NCI-H2107 (cell line): ENCODE data around the gene RBM17.
"Not testable (repeated sequence)": the region's sequence is repeated elsewhere in the genome, so short reads cannot be mapped to it uniquely, and the experiment has no call there.

Experiments
- DNase-seq: peaks from one replicate; lab custom pipeline; 2025; lab: John Stamatoyannopoulos, UW

The RBM17 gene

GRCh38 chr10:6136215-6137201 is 47.7 kb downstream of the RBM17 start:
- DNase-seq = no peak

DNA sequence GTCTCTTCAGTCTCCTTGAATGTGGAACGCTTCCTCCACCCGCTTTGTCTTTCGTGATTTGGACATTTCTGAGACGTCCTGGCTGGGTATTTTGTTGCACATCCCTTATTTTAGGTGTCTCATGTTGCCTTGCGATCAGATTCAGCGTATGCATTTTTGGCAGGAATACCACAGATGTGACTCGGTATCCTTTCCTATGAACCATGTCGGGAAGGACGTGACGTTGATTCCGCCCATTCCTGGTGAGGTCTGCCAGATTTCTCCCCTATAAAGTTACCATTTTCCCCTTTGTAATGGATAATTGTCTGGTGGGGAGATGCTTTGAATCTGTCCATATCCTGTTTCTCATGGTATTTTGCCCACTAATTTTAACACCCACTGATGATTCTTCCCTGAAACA is 49.6 kb downstream of the RBM17 start:
- DNase-seq = no peak

GRCh38 chr10:6139470-6139869 is 50.6 kb downstream of the RBM17 start:
- DNase-seq = no peak

DNA sequence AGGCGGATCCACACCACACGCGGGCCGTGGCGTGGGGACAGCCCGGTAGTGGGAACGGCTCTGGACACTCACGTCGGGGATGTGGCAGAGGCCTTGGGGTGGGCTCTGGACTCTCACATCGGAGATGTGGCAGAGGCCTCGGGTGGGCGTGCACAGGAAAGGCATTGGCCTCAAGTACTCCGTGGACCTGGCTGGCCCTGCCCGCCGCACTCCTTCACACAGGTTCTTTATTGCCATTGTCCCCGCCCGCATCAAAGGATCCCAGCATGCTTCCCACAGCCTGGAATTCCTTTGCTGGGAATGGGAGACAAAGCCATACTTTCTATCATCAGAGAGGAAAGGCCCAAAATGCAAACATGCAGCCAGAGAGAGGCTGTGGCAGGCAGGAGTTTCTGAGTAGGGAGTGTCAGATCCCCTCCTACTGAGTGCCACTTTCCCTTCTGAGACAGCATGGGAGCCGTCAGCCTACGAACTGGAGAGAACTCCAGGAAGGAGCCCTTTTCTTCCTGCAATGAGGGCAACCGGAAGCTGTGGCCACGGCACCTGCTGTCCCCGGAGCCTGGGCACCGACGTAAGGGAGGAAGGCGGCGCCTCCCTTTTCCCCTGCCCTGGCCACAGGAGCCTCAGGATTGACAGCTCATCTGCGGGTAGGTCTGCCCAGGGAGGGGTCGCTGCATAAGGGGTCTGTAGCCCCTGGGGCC is 51.5 kb downstream of the RBM17 start:
- no peak for DNase-seq

DNA sequence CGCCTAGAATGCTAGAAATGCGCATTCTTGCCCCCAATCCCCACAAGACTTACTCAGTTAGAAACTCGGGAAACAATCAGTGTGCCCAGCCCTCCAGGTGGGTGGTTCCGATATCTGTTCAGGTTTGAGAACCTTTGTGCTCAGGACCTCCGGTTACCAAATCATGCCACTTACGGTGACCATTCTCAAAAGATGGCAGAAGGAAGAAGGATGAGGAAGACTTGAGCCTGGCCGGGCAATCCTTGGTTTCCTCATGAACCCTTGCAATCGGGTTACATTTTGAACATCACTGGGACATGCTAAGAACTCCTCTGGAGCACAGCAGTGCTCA is 52.1 kb downstream of the RBM17 start:
- no peak for DNase-seq

DNA sequence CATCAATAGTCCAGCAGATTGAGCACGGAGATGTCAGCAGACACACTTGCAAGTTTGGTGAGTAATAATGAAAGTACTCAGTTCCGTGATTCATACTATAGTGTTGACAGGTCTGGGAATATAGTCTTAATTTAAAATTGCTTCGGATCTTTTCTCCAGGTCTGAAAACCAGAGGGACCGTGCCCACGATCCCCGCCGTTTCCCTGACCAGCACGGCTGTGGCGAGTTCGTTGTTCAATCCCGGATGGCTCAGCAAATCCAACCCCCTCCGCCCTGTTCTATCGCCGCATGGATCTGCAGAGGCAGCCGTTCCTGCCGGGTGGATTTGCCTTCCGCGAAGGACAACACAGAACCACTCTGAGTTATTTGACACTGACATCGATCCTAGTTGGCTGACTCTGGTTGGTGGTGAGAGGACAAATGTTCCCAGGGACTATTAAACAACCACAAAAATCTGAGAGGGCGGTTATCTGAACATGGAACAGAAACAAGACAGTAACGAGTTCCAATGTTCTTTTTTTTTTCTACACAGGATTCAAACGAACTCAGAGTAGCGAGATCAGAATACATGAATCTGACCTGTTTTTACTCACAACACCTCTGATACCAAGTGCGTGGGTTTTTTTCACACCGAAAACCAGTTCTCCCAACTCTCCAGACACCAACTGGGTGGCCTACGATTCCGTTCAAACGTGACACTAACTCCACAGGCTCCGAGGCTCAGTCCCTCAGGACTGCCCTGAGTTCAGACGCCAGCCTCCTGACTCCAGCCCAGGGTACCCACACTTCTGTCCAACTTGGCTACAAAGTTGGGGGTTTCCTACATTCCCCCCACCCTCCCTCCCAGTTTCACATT is 52.7 kb downstream of the RBM17 start:
- peak; percentile 12 for DNase-seq

GRCh38 chr10:6142186-6142585 is 53.4 kb downstream of the RBM17 start:
- DNase-seq = not testable (repeated sequence)

DNA sequence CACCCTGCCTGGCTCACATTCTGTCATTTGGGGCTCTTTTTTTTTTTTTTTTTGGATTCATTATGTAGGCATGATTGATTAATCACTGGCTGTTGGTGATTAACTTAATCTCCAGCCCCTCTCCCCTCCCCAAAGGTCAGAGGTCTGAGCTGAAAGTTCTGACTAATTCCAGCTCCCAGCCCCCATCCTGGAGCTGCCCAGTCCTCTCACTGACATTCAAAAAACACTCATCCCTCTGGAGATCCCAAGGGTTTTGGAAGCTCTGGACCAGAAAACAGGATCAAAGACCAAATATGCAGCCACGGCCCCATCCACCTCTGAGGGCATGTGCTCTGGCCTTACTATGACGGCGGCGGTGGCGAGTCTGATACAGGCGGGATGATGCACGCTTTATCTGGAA is 53.8 kb downstream of the RBM17 start:
- DNase-seq = no peak

DNA sequence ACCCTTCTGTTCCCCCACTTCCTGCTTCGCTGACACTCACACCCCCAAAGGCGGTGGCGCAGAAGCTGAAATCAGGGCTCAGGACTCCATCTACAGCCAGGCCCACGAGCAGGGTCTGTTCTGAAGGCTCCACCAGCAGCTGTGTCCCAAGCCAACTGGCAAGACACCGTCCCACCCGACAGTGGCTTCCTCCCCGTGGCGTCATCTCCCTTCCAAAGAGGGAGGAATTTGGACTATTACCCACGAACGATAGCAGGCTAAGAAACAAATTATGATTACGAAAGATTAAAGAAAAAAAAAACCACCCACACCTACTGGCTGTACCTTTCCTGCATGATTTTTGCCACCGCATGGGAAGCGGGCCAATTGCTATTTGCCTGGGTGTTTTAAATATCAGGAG is 54.3 kb downstream of the RBM17 start:
- no peak for DNase-seq

GRCh38 chr10:6144406-6145165 is 55.8 kb downstream of the RBM17 start:
- no peak for DNase-seq

GRCh38 chr10:6145166-6145987 is 56.5 kb downstream of the RBM17 start:
- no peak for DNase-seq

- no peak for DNase-seq
Measured at GRCh38 chr10:6146013-6146785, 57.4 kb downstream of the RBM17 start.

DNA sequence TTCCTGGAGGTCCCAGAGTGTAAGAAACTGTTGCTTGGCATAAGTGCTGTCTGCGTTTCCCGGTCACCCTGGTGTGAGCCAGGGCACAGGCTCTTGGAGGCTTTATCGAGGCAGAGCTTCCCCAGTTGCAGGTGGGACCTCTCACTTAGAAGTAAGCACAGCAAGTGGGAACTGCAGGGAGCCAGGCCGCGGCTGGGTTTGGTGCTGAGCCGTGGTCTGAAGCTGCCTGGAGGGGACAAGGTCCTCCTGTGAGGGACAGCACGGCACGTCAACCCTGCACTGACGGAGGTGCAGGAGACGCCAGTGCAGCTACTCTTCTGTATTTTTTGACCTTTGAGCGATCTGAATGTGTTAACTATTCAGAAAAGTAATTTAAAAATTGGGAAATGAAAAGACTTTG is 58.1 kb downstream of the RBM17 start:
- no peak for DNase-seq

- DNase-seq = no peak
Measured at GRCh38 chr10:6148251-6148701, 59.4 kb downstream of the RBM17 start.

GRCh38 chr10:6148908-6149307 is 60.1 kb downstream of the RBM17 start:
- DNase-seq = no peak

DNA sequence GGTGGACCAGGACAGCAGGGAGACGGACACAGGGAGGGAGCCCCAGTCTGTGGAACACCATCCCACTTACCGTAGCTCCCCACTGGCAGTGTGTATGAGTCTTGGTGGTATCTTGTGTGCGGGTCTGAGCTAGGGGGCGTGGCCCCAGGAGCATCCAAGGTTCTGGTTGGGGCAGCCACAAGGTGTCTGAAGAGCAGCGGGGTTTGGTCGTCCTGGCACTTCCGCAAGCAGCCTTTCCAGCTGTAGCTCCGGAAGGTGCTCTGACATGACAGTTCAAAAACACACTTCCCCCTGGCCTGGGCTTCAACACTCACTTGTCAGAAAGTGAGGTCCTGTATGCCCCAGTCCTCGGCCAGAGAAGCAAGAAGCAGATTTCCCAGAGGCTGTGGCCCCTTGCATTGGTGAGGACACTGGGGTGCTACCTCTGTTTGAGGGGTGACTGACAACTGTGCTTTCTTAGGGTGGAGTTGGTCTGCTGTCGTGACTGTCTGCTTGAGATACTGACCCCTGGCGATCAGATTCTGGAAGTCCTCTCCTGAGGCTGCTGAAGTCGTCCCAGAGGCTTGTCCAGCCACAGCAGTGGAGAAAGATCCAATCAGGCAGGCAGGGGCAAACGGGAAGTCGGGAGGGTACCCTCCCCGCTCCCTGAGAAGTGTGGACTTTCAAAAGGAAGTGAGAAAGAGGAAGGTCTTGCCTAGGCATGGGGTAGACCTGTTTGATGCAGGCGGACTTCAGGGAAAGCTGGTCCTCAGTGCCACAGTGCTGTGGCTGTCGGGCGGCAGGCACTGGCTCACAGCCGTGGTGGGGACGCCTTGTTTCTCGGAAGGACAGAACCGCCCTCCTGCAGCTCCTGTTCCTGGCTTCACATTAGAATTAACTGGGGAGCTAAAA is 62.5 kb downstream of the RBM17 start:
- DNase-seq = no peak

GRCh38 chr10:6153845-6154244 is 65.0 kb downstream of the RBM17 start:
- no peak for DNase-seq

- no peak for DNase-seq
Measured at GRCh38 chr10:6154566-6154965, 65.7 kb downstream of the RBM17 start.

DNA sequence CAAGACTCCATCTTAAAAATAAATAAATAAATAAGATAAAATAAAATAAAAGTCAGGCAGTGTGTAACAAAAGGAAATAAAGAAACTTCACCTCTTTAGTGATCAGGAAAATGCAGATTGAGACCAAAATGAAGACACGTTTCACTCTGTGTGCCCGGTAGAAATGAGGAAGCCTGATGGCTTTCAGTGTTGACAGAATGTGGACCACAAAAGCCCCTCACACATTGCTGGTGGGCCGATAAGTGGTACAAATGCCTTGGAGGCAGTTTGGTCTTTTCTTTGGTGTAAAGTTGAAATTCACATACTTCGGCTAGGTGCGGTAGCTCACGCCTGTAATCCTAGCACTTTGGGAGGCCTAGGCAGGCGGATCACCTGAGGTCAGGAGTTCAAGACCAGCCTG is 69.4 kb downstream of the RBM17 start:
- DNase-seq = no peak
